ENCODE results near the gene TENM4. TPM values are rescaled to one million over a fixed set of nuclear protein-coding genes. Genes with fewer than 3 reads are reported as not detected.

The TENM4 gene
- total and polyA plus RNA-seq, 11 donors = 0.08 to 6.4 (median 1.0) TPM

DNA sequence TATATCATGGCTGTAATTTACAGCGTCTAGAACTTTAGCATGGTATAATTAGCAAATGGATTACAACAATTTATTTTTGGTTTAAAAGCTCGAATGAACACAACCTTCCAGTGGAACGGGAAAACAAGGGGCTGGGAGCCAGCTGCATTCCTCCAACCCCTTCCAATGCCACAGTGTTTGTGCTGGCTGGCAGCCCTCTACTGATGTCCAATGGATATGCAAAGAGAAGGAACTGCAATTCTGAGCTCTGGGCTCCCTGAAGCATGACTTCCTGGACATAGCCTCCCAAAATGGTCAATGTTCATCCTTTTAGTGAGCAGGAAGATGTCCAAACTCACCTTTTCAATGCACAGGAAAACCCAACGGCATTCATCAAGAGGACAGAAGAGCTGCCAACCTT is 288.3 kb downstream of the TENM4 start:
- 44 to 61% (median 56%) methylated on average over 4 of the region's 4 CpGs for WGBS, 4 donors
- Histone ChIP-seq H3K27ac (no peak overlapping the region), H3K4me1 (no peaks in the 10 kb centered on the region), H3K4me3 (no peak overlapping the region), H3K27me3 (no peaks in the 10 kb centered on the region), H3K36me3 (no peaks in the 10 kb centered on the region), H3K9me3 (no peaks in the 10 kb centered on the region)
- intact Hi-C loops (cut with DNase I) = no loop called here
- TF ChIP-seq, protein P1, sequence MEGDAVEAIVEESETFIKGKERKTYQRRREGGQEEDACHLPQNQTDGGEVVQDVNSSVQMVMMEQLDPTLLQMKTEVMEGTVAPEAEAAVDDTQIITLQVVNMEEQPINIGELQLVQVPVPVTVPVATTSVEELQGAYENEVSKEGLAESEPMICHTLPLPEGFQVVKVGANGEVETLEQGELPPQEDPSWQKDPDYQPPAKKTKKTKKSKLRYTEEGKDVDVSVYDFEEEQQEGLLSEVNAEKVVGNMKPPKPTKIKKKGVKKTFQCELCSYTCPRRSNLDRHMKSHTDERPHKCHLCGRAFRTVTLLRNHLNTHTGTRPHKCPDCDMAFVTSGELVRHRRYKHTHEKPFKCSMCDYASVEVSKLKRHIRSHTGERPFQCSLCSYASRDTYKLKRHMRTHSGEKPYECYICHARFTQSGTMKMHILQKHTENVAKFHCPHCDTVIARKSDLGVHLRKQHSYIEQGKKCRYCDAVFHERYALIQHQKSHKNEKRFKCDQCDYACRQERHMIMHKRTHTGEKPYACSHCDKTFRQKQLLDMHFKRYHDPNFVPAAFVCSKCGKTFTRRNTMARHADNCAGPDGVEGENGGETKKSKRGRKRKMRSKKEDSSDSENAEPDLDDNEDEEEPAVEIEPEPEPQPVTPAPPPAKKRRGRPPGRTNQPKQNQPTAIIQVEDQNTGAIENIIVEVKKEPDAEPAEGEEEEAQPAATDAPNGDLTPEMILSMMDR (IDR thresholded peaks at IDR 0.05) = no peak
- ATAC-seq = no peak
- no peak for DNase-seq

DNA sequence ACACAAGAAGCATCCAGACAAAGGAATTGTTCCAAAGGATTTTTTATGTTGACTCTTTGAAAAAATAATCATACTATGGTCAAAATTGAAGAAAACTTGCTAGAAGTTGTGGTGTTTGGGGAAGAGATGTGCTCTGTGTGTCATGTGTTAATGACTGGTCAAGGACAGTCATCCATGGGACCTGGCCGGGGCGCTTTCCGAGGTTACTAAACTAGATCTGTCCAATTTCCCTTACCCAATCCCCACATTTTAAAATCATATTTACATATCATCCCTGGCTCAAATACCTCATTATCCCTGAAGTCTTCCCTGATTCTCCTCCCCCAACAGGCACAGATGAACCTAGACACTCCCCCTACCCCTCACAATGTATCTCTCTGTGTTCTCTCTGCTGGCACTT is 289.4 kb downstream of the TENM4 start:
- DNase-seq (no peak), ATAC-seq (no peak)
- Histone ChIP-seq H3K4me1 (no peaks in the 10 kb centered on the region), H3K27ac (no peak overlapping the region), H3K27me3 (no peaks in the 10 kb centered on the region), H3K36me3 (no peaks in the 10 kb centered on the region), H3K4me3 (no peak overlapping the region), H3K9me3 (no peaks in the 10 kb centered on the region)
- intact Hi-C loops (cut with DNase I) = no loop called here
- TF ChIP-seq, protein P1 (IDR thresholded peaks at IDR 0.05) = no peak
- no peak for TF ChIP-seq POLR2A (IDR thresholded peaks at IDR 0.05)
- 88 to 98% (median 97%) methylated on average over 3 of the region's 3 CpGs for WGBS, 4 donors

GRCh38 chr11:79150966-79151365 is 289.9 kb downstream of the TENM4 start:
- Histone ChIP-seq H3K4me3 (no peak overlapping the region), H3K9me3 (no peaks in the 10 kb centered on the region), H3K27me3 (no peaks in the 10 kb centered on the region), H3K36me3 (no peaks in the 10 kb centered on the region), H3K4me1 (no peaks in the 10 kb centered on the region), H3K27ac (no peak overlapping the region)
- intact Hi-C loops (cut with DNase I) = no loop called here
- 52 to 56% (median 54%) methylated on average over 3 of the region's 3 CpGs for WGBS, 4 donors
- no peak for DNase-seq
- no peak for TF ChIP-seq POLR2A (IDR thresholded peaks at IDR 0.05)
- TF ChIP-seq, protein P1 (IDR thresholded peaks at IDR 0.05) = no peak
- no peak for ATAC-seq

DNA sequence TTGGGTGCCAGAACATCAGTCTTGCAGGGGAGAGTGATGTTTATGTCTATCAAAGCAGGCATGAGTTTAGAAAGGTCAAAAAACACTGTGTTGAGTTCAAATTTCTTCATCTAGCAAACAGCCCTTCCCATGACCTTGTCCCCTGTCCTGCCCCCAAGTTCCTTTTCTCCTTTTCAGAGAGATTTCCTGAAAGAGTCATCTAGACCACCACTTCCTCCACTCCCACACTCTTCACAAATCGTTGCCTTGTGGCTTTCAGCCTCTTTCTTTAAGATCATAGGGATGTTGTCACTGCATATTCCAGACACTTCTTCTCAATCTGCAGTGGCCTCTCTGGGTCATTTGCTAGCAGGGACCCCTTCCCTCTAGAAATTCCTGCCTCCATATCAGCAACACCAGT is 290.5 kb downstream of the TENM4 start:
- Histone ChIP-seq H3K36me3 (no peaks in the 10 kb centered on the region), H3K27ac (no peak overlapping the region), H3K27me3 (no peaks in the 10 kb centered on the region), H3K9me3 (no peaks in the 10 kb centered on the region), H3K4me3 (no peak overlapping the region), H3K4me1 (no peaks in the 10 kb centered on the region)
- 15 to 29% (median 23%) methylated on average over 1 of the region's 1 CpG for WGBS, 4 donors
- ATAC-seq (no peak), DNase-seq (no peak)
- no peak for TF ChIP-seq POLR2A (IDR thresholded peaks at IDR 0.05)
- TF ChIP-seq, protein P1 (IDR thresholded peaks at IDR 0.05) = no peak
- intact Hi-C loops (cut with DNase I) = no loop called here

Data from heart left ventricle (tissue), 16 donors.